Stomach (tissue), 9 donors: Measurements from ENCODE around the gene RNF13. TPM values are rescaled to one million over a fixed set of nuclear protein-coding genes. Genes with fewer than 3 reads are reported as not detected.
"Not testable (repeated sequence)": the region's sequence is repeated elsewhere in the genome, so short reads cannot be mapped to it uniquely, and the experiment has no call there.

Experiments used
- DNase-seq, 2 donors: peaks; one replicate each; pipeline versions ENCODE4 v3.0.0 to v3.0.0-alpha.2; 2013 to 2019
- H3K27ac ChIP-seq, 5 donors: fragments of 200-600 bp in 4 of 5; sonication (generic) in 4 of 5; one replicate each; pipeline ENCODE4 v1.5.1; 2013 to 2019; ENCODE audit warnings: mild to moderate bottlenecking in 1 of 5, moderate library complexity in 1 of 5
- H3K27me3 ChIP-seq, 3 donors: fragments of 200-600 bp; sonication (generic); one replicate each; pipeline ENCODE4 v1.5.1; 2017 to 2019; ENCODE audit warnings: mixed run types in 1 of 3
- H3K36me3 ChIP-seq, 4 donors: fragments of 200-600 bp; sonication (generic); 1 replicate in 3 of 4; 2 replicates in 1 of 4; pipeline ENCODE4 v1.5.1; 2016 to 2019
- H3K4me1 ChIP-seq, 4 donors: fragments of 200-600 bp; sonication (generic); one replicate each; pipeline ENCODE4 v1.5.1; 2016 to 2019
- H3K4me3 ChIP-seq, 4 donors: fragments of 200-600 bp; sonication (generic) in 3 of 4; one replicate each; pipeline ENCODE4 v1.5.1; 2016 to 2019; ENCODE audit warnings: mild to moderate bottlenecking in 1 of 4
- H3K9me3 ChIP-seq, 4 donors: fragments of 200-600 bp; sonication (generic); one replicate each; pipeline ENCODE4 v1.5.1; 2016 to 2019
- EP300 ChIP-seq: sonication (generic); formaldehyde crosslinking; IDR thresholded peaks from one replicate; pipeline ENCODE4 v1.6.1; 2017; ENCODE audit warnings: antibody characterized with exemption
- POLR2A ChIP-seq, 4 donors: fragments of 450-650 bp; IDR thresholded peaks; one replicate each; pipeline ENCODE4 v1.6.1; 2016; ENCODE audit warnings: antibody characterized with exemption in 4 of 4, control low read depth in 2 of 4, mild to moderate bottlenecking in 1 of 4, moderate library complexity in 1 of 4
- POLR2AphosphoS5 ChIP-seq, 3 donors: sonication (generic); formaldehyde crosslinking; IDR thresholded peaks; one replicate each; pipeline ENCODE4 v1.6.1; 2016; ENCODE audit warnings: antibody characterized with exemption in 3 of 3
- WGBS, 5 donors: extraction: QIAGEN DNeasy Blood & Tissue Kit in 3 of 5; methylation state at CpG; one replicate each; pipeline versions ENCODE4 v1.1.5 to v1.1.7; 2013 to 2018; 5-methylcytosine and 5-hydroxymethylcytosine counted together
- intact Hi-C: fragments of 100-400 bp; cut with DNase I; formaldehyde crosslinking; loops from one replicate; pipeline ENCODE4 v1.15.1; 2023; ENCODE audit warnings: low total_unique reads
- polyA plus RNA-seq, 3 donors: library from polyadenylated mRNA; stranded (reverse); fragments of 200-250 nt; gene quantifications; one replicate each; pipeline ENCODE4 v1.2.3, GENCODE V29; 2013
- total RNA-seq, 5 donors: library from RNA; depleted of rRNA; stranded (reverse); fragments of >200 nt; gene quantifications; one replicate each; pipeline versions ENCODE4 v1.1.0 to v1.2.3, GENCODE V29; 2014 to 2016
- TF ChIP-seq, protein P1 (sequence below), 7 experiments: fragments of 450-650 bp in 4 of 7; fragments of 200-600 bp in 3 of 7; sonication (generic) in 3 of 7; IDR thresholded peaks; one replicate each; pipeline ENCODE4 v1.5.1; 2016 to 2019; ENCODE audit warnings: antibody characterized with exemption in 7 of 7, control low read depth in 2 of 7, mild to moderate bottlenecking in 1 of 7
- donor health status: healthy with polysubstance abuse.
- donor health status: Bipolar disorder and iron deficiency.
- donor health status: healthy.

Gene RNF13
- total and polyA plus RNA-seq, 8 donors: 6.7 to 130 (median 31.3) TPM

DNA sequence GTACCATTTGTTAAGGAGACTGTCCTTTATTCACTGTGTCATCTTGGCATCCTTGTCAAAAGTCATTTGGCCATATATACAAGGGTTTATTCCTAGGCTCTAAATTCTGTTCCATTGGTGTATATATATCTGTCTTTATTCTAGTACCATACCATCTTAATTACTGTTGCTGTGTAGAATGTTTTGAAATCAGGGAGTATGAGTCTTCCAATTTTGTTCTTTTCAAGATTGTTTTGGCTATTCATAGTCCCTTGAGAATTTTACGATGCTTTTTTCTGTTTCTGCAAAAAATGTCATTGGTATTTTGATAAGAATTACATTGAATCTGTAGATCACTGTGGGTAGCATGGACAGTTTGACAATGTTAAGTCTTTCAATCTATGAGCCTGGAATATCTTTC, 128.9 kb downstream of the RNF13 start:
- intact Hi-C loops: no loop called here
- TF ChIP-seq POLR2A (IDR thresholded peaks at IDR 0.05) (no peak), EP300 (no peak), POLR2AphosphoS5 (IDR thresholded peaks at IDR 0.05) (no peak)
- TF ChIP-seq, protein P1, sequence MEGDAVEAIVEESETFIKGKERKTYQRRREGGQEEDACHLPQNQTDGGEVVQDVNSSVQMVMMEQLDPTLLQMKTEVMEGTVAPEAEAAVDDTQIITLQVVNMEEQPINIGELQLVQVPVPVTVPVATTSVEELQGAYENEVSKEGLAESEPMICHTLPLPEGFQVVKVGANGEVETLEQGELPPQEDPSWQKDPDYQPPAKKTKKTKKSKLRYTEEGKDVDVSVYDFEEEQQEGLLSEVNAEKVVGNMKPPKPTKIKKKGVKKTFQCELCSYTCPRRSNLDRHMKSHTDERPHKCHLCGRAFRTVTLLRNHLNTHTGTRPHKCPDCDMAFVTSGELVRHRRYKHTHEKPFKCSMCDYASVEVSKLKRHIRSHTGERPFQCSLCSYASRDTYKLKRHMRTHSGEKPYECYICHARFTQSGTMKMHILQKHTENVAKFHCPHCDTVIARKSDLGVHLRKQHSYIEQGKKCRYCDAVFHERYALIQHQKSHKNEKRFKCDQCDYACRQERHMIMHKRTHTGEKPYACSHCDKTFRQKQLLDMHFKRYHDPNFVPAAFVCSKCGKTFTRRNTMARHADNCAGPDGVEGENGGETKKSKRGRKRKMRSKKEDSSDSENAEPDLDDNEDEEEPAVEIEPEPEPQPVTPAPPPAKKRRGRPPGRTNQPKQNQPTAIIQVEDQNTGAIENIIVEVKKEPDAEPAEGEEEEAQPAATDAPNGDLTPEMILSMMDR (IDR thresholded peaks at IDR 0.05): no peak
- peaks cover 0 to 13% (median 4%) of the 10 kb centered on the region in 4 donors for H3K4me1 ChIP-seq
- peaks cover 0 to 3% (median 0%) of the 10 kb centered on the region in 4 donors for H3K9me3 ChIP-seq
- DNase-seq: no peak
- WGBS, 5 donors: 89 to 100% (median 96%) methylated on average over 1 of the region's 1 CpG
- H3K27me3 ChIP-seq: no peaks in the 10 kb centered on the region
- H3K36me3 ChIP-seq: peaks cover 0 to 11% (median 8%) of the 10 kb centered on the region in 4 donors
- H3K27ac ChIP-seq: no peak overlapping the region
- no peak overlapping the region for H3K4me3 ChIP-seq

DNA sequence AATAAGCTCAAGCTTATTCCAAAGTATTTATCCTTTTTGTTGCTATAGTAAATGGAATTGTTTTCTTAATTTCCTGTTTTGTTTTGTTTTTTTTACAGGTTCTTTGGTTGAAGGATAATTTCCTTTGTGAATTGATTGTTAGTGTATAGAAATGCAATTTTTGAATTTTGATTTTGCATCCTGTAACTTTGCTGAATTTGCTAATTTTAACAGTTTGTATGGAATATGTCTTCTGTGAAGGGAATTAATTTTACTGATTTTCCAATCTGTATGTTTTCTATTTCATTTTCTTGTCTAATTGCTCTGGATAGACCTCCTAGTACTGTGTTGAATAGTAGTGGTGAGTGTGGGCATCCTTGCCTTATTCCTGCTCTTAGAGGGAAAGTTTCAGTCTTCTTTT, 129.4 kb downstream of the RNF13 start:
- DNase-seq: no peak
- no peaks in the 10 kb centered on the region for H3K27me3 ChIP-seq
- H3K27ac ChIP-seq: no peak overlapping the region
- TF ChIP-seq POLR2A (IDR thresholded peaks at IDR 0.05): no peak
- TF ChIP-seq, protein P1 (IDR thresholded peaks at IDR 0.05): no peak
- no peak for TF ChIP-seq POLR2AphosphoS5 (IDR thresholded peaks at IDR 0.05)
- no peak for TF ChIP-seq EP300
- no peak overlapping the region for H3K4me3 ChIP-seq
- peaks cover 0 to 3% (median 0%) of the 10 kb centered on the region in 4 donors for H3K9me3 ChIP-seq
- peaks cover 0 to 10% (median 3%) of the 10 kb centered on the region in 4 donors for H3K4me1 ChIP-seq
- intact Hi-C loops: no loop called here
- peaks cover 0 to 11% (median 9%) of the 10 kb centered on the region in 4 donors for H3K36me3 ChIP-seq

DNA sequence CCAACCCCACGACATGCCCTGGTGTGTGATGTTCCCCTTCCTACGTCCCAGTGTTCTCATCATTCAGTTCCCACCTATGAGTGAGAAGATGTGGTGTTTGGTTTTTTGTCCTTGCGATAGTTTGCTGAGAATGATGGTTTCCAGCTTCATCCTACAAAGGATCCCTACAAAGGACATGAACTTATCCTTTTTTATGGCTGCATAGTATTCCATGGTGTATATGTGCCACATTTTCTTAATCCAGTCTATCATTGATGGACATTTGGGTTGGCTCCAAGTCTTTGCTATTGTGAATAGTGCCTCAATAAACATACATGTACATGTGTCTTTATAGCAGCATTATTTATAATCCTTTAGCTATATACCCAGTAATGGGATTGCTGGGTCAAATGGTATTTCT, 131.0 kb downstream of the RNF13 start:
- peaks cover 0 to 16% (median 16%) of the 10 kb centered on the region in 4 donors for H3K36me3 ChIP-seq
- 95 to 99% (median 96%) methylated on average over 3 of the region's 3 CpGs for WGBS, 5 donors
- H3K4me1 ChIP-seq, H3K27me3 ChIP-seq, DNase-seq, H3K27ac ChIP-seq, H3K9me3 ChIP-seq, intact Hi-C loops, H3K4me3 ChIP-seq: not testable (repeated sequence)

DNA sequence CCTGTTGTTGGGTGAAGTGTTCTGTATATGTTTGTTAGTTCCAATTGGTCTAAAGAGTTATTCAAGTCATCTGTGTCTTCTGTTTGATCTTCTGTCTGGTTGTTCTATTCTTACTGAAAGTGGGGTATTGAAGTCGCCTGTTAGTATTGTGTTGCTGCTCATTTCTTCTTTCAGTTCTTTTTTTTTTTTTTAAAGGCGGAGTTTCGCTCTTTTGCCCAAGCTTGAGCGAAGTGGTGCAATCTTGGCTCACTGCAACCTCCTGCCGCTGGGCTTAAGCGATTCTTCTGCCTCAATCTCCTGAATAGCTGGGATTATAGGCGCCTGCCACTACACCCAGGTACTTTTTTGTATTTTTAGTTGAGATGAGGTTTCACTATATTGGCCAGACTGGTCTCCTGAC, 134.2 kb downstream of the RNF13 start:
- H3K27me3 ChIP-seq: no peaks in the 10 kb centered on the region
- TF ChIP-seq, protein P1 (IDR thresholded peaks at IDR 0.05): no peak
- no peak for TF ChIP-seq POLR2A (IDR thresholded peaks at IDR 0.05)
- no peak for TF ChIP-seq POLR2AphosphoS5 (IDR thresholded peaks at IDR 0.05)
- TF ChIP-seq EP300: no peak
- DNase-seq: no peak
- peaks cover 0 to 32% (median 8%) of the 10 kb centered on the region in 4 donors for H3K36me3 ChIP-seq
- intact Hi-C loops: no loop called here
- H3K27ac ChIP-seq: no peak overlapping the region
- H3K4me1 ChIP-seq: peaks cover 0 to 13% (median 0%) of the 10 kb centered on the region in 4 donors
- H3K9me3 ChIP-seq: peaks cover 0 to 3% (median 0%) of the 10 kb centered on the region in 4 donors
- no peak overlapping the region for H3K4me3 ChIP-seq
- 92 to 99% (median 96%) methylated on average over 7 of the region's 7 CpGs for WGBS, 5 donors

DNA sequence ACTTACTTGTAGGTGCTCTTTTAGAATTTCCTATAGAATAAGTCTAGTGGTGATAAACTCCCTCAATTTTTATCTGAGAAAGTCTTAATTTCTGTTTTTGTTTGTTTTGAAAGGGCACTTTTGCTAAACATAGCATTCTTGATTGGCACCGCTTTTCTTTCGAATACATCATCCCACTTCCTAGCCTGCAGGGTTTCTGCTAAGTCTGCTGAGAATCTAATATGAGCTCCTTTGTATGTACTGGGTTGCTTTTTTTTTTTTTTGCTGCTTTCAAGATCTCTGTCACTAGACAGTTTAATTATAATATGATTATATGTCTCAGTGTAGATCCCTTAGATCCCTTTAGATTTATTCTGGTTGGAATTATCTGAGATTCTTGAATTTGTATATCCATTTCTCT, 136.2 kb downstream of the RNF13 start:
- Histone ChIP-seq H3K27me3 (no peaks in the 10 kb centered on the region), H3K4me3 (no peak overlapping the region), H3K27ac (no peak overlapping the region), H3K4me1 (peaks cover 0 to 13% (median 2%) of the 10 kb centered on the region in 4 donors), H3K9me3 (peaks cover 0 to 3% (median 0%) of the 10 kb centered on the region in 4 donors), H3K36me3 (peaks cover 0 to 34% (median 6%) of the 10 kb centered on the region in 4 donors)
- intact Hi-C loops: no loop called here
- 95 to 99% (median 97%) methylated on average over 2 of the region's 2 CpGs for WGBS, 5 donors
- TF ChIP-seq, protein P1 (IDR thresholded peaks at IDR 0.05): no peak
- TF ChIP-seq POLR2A (IDR thresholded peaks at IDR 0.05) (no peak), POLR2AphosphoS5 (IDR thresholded peaks at IDR 0.05) (no peak), EP300 (no peak)
- DNase-seq: no peak
